Right lobe of liver (tissue), 4 donors: ENCODE data around the gene TGOLN2.

Source experiments
- CTCF ChIP-seq, 4 donors: fragments of 200-600 bp in 3 of 4; fragments of 450-650 bp in 1 of 4; IDR thresholded peaks; one replicate each; pipeline versions ENCODE4 v1.5.1 to v1.8.0; 2016 to 2022; ENCODE audit warnings: antibody characterized with exemption in 4 of 4, mild to moderate bottlenecking in 2 of 4
- POLR2A ChIP-seq: fragments of 450-650 bp; IDR thresholded peaks from one replicate; pipeline ENCODE4 v1.6.1; 2017; ENCODE audit warnings: antibody characterized with exemption, mild to moderate bottlenecking
- donor health status: DM: no; HTN: no; CAD: no.
- donor health status: DM: no; HTN: no; CAD: no.
- donor health status: DM: no; HTN: yes; CAD: no.

- TF ChIP-seq POLR2A (no peak), CTCF (IDR thresholded peaks at IDR 0.05) (no peak)
Measured at GRCh38 chr2:85357736-85358135, 29.9 kb upstream of the TGOLN2 start.
